Measurements from ENCODE around the gene ABHD1.

Gene ABHD1

DNA sequence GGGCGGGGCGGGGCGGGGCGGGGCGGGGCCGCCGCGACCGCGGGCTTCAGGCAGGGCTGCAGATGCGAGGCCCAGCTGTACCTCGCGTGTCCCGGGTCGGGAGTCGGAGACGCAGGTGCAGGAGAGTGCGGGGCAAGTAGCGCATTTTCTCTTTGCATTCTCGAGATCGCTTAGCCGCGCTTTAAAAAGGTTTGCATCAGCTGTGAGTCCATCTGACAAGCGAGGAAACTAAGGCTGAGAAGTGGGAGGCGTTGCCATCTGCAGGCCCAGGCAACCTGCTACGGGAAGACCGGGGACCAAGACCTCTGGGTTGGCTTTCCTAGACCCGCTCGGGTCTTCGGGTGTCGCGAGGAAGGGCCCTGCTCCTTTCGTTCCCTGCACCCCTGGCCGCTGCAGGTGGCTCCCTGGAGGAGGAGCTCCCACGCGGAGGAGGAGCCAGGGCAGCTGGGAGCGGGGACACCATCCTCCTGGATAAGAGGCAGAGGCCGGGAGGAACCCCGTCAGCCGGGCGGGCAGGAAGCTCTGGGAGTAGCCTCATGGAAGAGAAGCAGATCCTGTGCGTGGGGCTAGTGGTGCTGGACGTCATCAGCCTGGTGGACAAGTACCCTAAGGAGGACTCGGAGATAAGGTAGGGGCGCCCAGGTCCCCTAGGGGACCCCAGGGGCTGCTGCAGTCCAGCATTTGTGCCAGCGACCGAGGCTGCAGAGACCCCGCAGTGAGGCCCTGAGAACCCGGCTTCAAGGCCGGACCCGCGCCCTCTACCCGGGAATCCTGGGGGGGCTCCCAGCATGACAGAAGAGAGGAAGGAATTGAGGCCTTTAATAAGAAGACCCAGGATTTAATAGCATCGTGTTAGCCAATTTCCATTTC lies 36.7 kb upstream of the ABHD1 start, which contains the start of gene KHK:
Gene KHK (plus strand): TSS at position 49 of the 870 bp plus-strand sequence. CDS start 488 bp downstream, at position 537.
- peak in 3 of 4 experiments; percentile 14 to 31 (median 23) for DNase-seq

GRCh38 chr2:27087823-27088410 lies 35.7 kb upstream of the ABHD1 start:
- no peak for DNase-seq

DNA sequence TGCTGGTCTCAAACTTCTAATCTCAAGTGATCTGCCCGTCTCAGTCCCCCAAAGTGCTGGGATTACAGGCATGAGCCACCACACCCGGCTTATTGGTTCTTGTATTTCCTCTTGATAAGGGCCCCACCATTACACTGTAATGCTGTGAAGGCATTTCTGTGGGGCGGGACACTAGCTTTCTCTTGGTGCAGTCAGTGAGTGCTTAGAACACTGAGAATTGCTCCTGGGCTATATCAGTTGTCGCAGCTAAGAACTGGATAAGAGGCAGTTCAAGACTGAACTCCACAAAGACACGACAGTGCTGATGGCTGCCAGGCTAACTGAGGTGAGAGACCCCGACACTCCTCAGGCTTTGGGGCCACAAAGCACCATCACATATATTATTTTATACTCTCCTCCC lies 35.0 kb upstream of the ABHD1 start:
- DNase-seq, result no peak

- DNase-seq, result no peak
These were observed 34.3 kb upstream of the ABHD1 start for GRCh38 chr2:27089111-27089954.

- DNase-seq, result no peak
These were observed 31.6 kb upstream of the ABHD1 start for GRCh38 chr2:27091746-27092695.

GRCh38 chr2:27092696-27093429 lies 30.8 kb upstream of the ABHD1 start:
- no peak for DNase-seq

- no peak for DNase-seq
These were observed 29.9 kb upstream of the ABHD1 start for GRCh38 chr2:27093430-27094352.

GRCh38 chr2:27094353-27094984 lies 29.1 kb upstream of the ABHD1 start:
- DNase-seq, result no peak

DNA sequence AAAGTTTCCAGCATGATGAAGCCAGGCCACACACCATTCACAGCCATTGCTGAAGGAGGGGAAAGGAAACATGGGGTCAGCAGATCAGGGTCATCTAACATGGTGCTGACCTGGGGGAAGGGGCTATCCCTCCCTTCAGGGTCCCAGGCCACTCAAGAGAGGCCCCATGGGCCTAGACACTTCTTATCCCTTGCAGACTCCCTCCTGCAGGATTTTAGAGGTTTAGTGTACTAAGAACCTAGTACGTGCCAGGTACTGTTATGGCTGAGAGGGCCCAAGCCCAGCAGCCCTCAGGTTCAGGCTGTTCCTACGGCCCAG lies 28.2 kb upstream of the ABHD1 start:
- no peak for DNase-seq

DNA sequence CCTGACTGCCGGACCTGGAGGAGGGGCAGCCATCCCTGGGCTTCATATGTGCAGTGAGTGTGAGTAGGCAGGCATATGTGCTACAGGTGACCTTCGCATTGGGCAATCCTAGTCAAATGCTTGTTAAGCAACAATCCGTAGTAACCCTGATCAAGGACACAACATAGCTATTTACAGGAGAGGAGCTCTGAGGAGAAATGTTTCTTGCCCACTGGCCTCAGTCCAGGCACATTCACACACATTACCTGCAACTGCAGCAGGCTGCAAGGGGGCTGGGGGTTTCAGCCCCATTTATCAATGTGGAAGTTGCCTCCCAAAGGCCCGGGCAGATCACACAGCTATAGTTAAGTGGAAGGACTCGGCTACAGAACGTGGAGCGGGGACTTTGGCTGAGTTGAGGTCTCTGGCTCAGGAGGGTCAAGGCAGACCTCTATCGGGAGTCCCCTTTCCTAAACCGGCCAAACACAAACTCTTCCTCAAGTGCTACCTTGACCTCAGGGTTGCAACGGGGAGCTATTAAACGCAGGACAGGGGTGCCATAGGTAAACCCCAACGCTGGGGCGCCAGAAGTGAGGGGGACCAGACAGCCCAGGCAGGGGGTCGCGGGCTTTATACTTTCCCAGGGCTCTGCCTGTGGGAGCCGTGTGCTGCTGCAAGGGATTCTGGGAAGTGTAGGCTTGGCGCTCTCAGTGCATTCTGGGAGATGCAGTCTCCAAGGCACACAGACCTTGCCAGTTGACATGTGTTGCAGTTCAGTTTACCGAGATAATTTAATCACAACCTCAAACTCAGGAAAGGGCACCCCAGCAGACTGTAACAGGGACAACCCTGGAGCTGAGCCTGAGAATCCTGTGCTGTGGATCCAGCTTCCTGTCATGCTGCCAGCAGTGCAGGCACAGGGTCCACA lies 27.6 kb upstream of the ABHD1 start:
- peak; percentile 47 to 75 (median 66) for DNase-seq

GRCh38 chr2:27096748-27097297 lies 26.8 kb upstream of the ABHD1 start:
- DNase-seq, result peak; percentile 72 to 87 (median 84)

DNA sequence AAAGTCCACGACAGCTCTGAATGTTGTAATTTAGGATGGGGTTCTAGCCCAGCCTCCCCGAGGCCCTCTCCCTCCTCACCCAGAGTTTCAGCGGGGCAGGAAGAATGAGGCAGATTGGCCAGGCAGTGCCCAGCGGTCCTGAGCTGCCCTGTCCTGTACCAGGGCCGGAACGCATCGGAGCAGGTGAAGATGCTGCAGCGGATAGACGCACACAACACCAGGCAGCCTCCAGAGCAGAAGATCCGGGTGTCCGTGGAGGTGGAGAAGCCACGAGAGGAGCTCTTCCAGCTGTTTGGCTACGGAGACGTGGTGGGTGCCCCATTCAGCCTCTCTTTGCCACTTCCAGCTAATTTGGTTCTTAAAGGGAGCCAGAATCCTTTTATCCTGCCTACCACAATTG lies 26.3 kb upstream of the ABHD1 start:
- no peak for DNase-seq

- no peak for DNase-seq
These were observed 24.2 kb upstream of the ABHD1 start for GRCh38 chr2:27099334-27099955.

DNA sequence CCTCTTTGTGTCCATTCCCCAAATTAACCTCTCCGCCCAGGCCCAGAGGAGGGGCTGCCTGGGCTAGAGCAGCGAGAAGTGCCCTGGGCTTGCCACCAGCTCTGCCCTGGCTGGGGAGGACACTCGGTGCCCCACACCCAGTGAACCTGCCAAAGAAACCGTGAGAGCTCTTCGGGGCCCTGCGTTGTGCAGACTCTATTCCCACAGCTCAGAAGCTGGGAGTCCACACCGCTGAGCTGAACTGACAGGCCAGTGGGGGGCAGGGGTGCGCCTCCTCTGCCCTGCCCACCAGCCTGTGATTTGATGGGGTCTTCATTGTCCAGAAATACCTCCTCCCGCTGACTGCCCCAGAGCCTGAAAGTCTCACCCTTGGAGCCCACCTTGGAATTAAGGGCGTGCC lies 23.6 kb upstream of the ABHD1 start:
- no peak for DNase-seq

GRCh38 chr2:27102329-27102728 lies 21.3 kb upstream of the ABHD1 start:
- no peak for DNase-seq

- DNase-seq, result peak in 1 of 4 experiments; percentile 13
These were observed 17.6 kb upstream of the ABHD1 start for GRCh38 chr2:27105981-27106380.

GRCh38 chr2:27108221-27108620 lies 15.4 kb upstream of the ABHD1 start:
- DNase-seq, result no peak

DNA sequence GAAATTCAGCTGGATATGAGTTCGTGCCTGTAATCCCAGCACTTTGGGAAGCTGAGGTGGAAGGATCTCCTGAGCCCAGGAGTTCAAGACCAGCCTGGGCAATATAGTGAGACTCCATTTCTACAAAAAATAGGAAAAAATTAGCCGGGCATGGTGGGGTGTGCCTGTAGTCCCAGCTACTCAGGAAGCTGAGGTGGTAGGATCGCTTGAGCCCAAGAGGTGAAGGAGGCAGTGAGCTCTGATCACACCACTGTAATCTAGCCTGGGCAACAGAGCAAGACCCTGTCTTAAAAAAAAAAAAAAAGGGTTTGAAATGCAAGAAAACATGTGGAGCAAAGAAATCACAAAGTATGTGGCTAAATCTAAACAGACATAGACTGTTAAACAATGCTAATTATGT lies 14.5 kb upstream of the ABHD1 start:
- no peak for DNase-seq
